OCI-LY7 (cell line): Measurements from ENCODE around the gene NUFIP2. TPM values are rescaled to one million over a fixed set of nuclear protein-coding genes. Genes with fewer than 3 reads are reported as not detected.

Experiments used
- BruUV-seq: library from RNA; stranded (reverse); fragments of 400-500 nt; replicated peaks from 2 replicates; lab custom pipeline; 2021; lab: Mats Ljungman, UMichigan
- CTCF ChIA-PET: fragments of 300-600 bp; sonication (Branson Sonifier 250); formaldehyde crosslinking; loops from one replicate; lab custom pipeline; 2022; ENCODE audit warnings: antibody characterized with exemption; ENCODE audit not compliant: unreplicated experiment; lab: Charles Lee
- POLR2A ChIA-PET: fragments of 300-600 bp; sonication (Branson Sonifier 250); formaldehyde crosslinking; loops from one replicate; lab custom pipeline; 2022; ENCODE audit warnings: antibody characterized with exemption; lab: Charles Lee
- DNase-seq: peaks from one replicate; pipeline ENCODE4 v3.0.0-alpha.2; 2015; ENCODE audit warnings: low spot score
- H2AFZ ChIP-seq: fragments of 200-600 bp; sonication (generic), shearing (Covaris generic); 2 replicates; pipeline ENCODE4 v1.6.1; 2014; ENCODE audit warnings: mild to moderate bottlenecking, antibody characterized with exemption, low read length, moderate library complexity
- H3K27ac ChIP-seq: fragments of 200-600 bp; sonication (generic); 2 replicates; pipeline ENCODE4 v1.5.1; 2014; ENCODE audit warnings: mixed run types, low read depth, mild to moderate bottlenecking, moderate library complexity, low read length, inconsistent platforms; ENCODE audit not compliant: poor library complexity, severe bottlenecking
- H3K36me3 ChIP-seq: fragments of 200-600 bp; sonication (generic); 2 replicates; pipeline ENCODE4 v1.6.1; 2014; ENCODE audit warnings: mild to moderate bottlenecking, antibody characterized with exemption, low read length, moderate library complexity, mixed read lengths; ENCODE audit not compliant: insufficient read depth
- H3K4me1 ChIP-seq: fragments of 200-600 bp; sonication (generic); 2 replicates; pipeline ENCODE4 v1.5.1; 2014; ENCODE audit warnings: mild to moderate bottlenecking, low read length; ENCODE audit not compliant: insufficient read depth, poor library complexity, severe bottlenecking
- H3K4me2 ChIP-seq: fragments of 200-600 bp; sonication (generic); 2 replicates; pipeline ENCODE4 v1.6.1; 2014; ENCODE audit warnings: mild to moderate bottlenecking, low read length
- H3K4me3 ChIP-seq: fragments of 200-600 bp; sonication (generic); 2 replicates; pipeline ENCODE4 v1.5.1; 2014; ENCODE audit warnings: mild to moderate bottlenecking, low read depth, low read length; ENCODE audit not compliant: poor library complexity, severe bottlenecking
- H3K79me2 ChIP-seq: fragments of 200-600 bp; sonication (generic); 2 replicates; pipeline ENCODE4 v1.6.1; 2016; ENCODE audit warnings: low read depth, mild to moderate bottlenecking, low read length, moderate library complexity, mixed read lengths; ENCODE audit not compliant: insufficient read depth
- H3K9me2 ChIP-seq: fragments of 200-600 bp; sonication (generic); 2 replicates; pipeline ENCODE4 v1.6.1; 2016; ENCODE audit warnings: mild to moderate bottlenecking, low read length, mixed read lengths; ENCODE audit not compliant: insufficient read depth
- H3K9me3 ChIP-seq: fragments of 200-600 bp; sonication (generic); 2 replicates; pipeline ENCODE4 v1.6.1; 2014; ENCODE audit warnings: mild to moderate bottlenecking, mixed run types, low read length, mixed read lengths
- H4K20me1 ChIP-seq: fragments of 200-600 bp; sonication (generic); 2 replicates; pipeline ENCODE4 v1.6.1; 2014; ENCODE audit warnings: mild to moderate bottlenecking, antibody characterized with exemption, low read length, moderate library complexity, mixed read lengths; ENCODE audit not compliant: insufficient read depth
- CTCF ChIP-seq: fragments of 200-600 bp; sonication (generic); conservative IDR thresholded peaks from 2 replicates; pipeline ENCODE4 v1.5.1; 2014; ENCODE audit warnings: mild to moderate bottlenecking, antibody characterized with exemption, low read length, moderate library complexity, mixed read lengths
- EZH2phosphoT487 ChIP-seq: fragments of 200-600 bp; sonication (generic); IDR thresholded peaks from 2 replicates; pipeline ENCODE4 v1.6.1; 2018; ENCODE audit warnings: low read depth, borderline replicate concordance, mild to moderate bottlenecking, mixed run types, antibody characterized with exemption, low read length, moderate library complexity, mixed read lengths
- intact Hi-C: fragments of 100-400 bp; cut with micrococcal nuclease; formaldehyde crosslinking; loops from one replicate; pipeline ENCODE4 v1.10.0; 2022; ENCODE audit not compliant: unreplicated experiment
- total RNA-seq, 2 experiments: library from RNA; depleted of rRNA in 1 of 2; stranded (reverse); fragments of >200 nt in 1 of 2; shearing (Covaris generic) in 1 of 2; gene quantifications; 2 replicates each; pipeline ENCODE4 v1.2.3, GENCODE V29; 2014 to 2022

The NUFIP2 gene
- total RNA-seq, 2 experiments from 2014 or later = 37.1 to 71.4 TPM

GRCh38 chr17:29209073-29209472, 84.9 kb downstream of the NUFIP2 start:
- no TSS peak for BruUV-seq
- intact Hi-C loops = no loop called here
- CTCF ChIA-PET = interaction anchor here (1.3 kb wide), 1 partner anchor 10 kb away, joined by 3 read pairs; no protein-coding TSS in a partner anchor
- H3K4me2 ChIP-seq = no peak overlapping the region
- H3K79me2 ChIP-seq = no peaks in the 10 kb centered on the region
- H3K4me1 ChIP-seq = no peaks in the 10 kb centered on the region
- H3K36me3 ChIP-seq = no peaks in the 10 kb centered on the region
- TF ChIP-seq EZH2phosphoT487 (no peak), CTCF (no peak)
- POLR2A ChIA-PET = interaction anchor here (1.4 kb wide), 1 partner anchor 47 kb away, joined by 4 read pairs; no protein-coding TSS in a partner anchor
- no peak overlapping the region for H3K4me3 ChIP-seq
- no peak overlapping the region for H3K27ac ChIP-seq
- no peak for DNase-seq
- H3K9me3 ChIP-seq = no peaks in the 10 kb centered on the region
- H2AFZ ChIP-seq = no peak overlapping the region
- no peaks in the 10 kb centered on the region for H4K20me1 ChIP-seq
- no peaks in the 10 kb centered on the region for H3K9me2 ChIP-seq

GRCh38 chr17:29207975-29208374, 86.0 kb downstream of the NUFIP2 start:
- ChIA-PET CTCF (interaction anchor here (1.4 kb wide), 1 partner anchor 13 kb away, joined by 3 read pairs; no protein-coding TSS in a partner anchor), POLR2A (interaction anchor here (1.0 to 1.4 kb wide), 2 partner anchors 48 to 68 kb away, joined by 3 to 4 read pairs; no protein-coding TSS in a partner anchor)
- Histone ChIP-seq H3K9me3 (no peaks in the 10 kb centered on the region), H3K27ac (no peak overlapping the region), H3K4me1 (no peaks in the 10 kb centered on the region), H4K20me1 (no peaks in the 10 kb centered on the region), H3K36me3 (no peaks in the 10 kb centered on the region), H2AFZ (no peak overlapping the region), H3K9me2 (no peaks in the 10 kb centered on the region), H3K4me2 (no peak overlapping the region), H3K79me2 (no peaks in the 10 kb centered on the region), H3K4me3 (no peak overlapping the region)
- no TSS peak for BruUV-seq
- no peak for DNase-seq
- intact Hi-C loops = no loop called here
- TF ChIP-seq EZH2phosphoT487 (no peak), CTCF (no peak)

Other genes with a start within 250 kb of the NUFIP2 start
- 124 and 131 TPM in 2 replicates for gene MYO18A, start 113.8 kb downstream of the NUFIP2 start, total RNA-seq (2014; rRNA removed; shearing (Covaris generic))
- gene MYO18A, start 113.8 kb downstream of the NUFIP2 start, total RNA-seq (2022) = 128 and 143 TPM in 2 replicates
- not detected in 2 replicates for gene CRYBA1, start 47.3 kb downstream of the NUFIP2 start, total RNA-seq (2014; rRNA removed; shearing (Covaris generic))
- gene CRYBA1, start 47.3 kb downstream of the NUFIP2 start, total RNA-seq (2022) = not detected in 2 replicates
- gene TAOK1, start 96.2 kb upstream of the NUFIP2 start, total RNA-seq (2014; rRNA removed; shearing (Covaris generic)) = 30.4 and 30.5 TPM in 2 replicates
- gene TAOK1, start 96.2 kb upstream of the NUFIP2 start, total RNA-seq (2022) = 46.8 and 49.7 TPM in 2 replicates